HepG2 (cell line): Measurements from ENCODE around the gene RCC2. TPM values are rescaled to one million over a fixed set of nuclear protein-coding genes. Genes with fewer than 3 reads are reported as not detected.
A peak's percentile ranks its signal among the peaks of the same experiment; 100 is the strongest.
"Not testable (repeated sequence)": the region's sequence is repeated elsewhere in the genome, so short reads cannot be mapped to it uniquely, and the experiment has no call there.

Experiments
- ATAC-seq: fragments of 200-7000 bp; cut with Tn5 transposase; 3 replicates; pipeline ENCODE4 v1.9.1; 2020; ENCODE audit warnings: mild to moderate bottlenecking, moderate library complexity
- BruUV-seq: library from RNA; stranded (reverse); fragments of 400-500 nt; replicated peaks from 2 replicates; lab custom pipeline; 2021; lab: Mats Ljungman, UMichigan
- CTCF ChIA-PET: fragments of 300-600 bp; formaldehyde crosslinking; extraction: SDS; loops from one replicate; lab custom pipeline; 2021; ENCODE audit warnings: low total read pairs, inconsistent platforms, low intra/inter-chr PET ratio; lab: Yijun Ruan, JAX
- POLR2A ChIA-PET: fragments of 350-600 bp; sonication (Branson Sonifier 250); formaldehyde crosslinking; loops from one replicate; lab custom pipeline; 2020; ENCODE audit warnings: antibody characterized with exemption, inconsistent platforms; lab: Yijun Ruan, JAX
- DNase-seq: peaks from one replicate; pipeline ENCODE4 v3.0.0-alpha.2; 2015; ENCODE audit warnings: low spot score
- FAIRE-seq: peaks from 3 replicates; lab custom pipeline; 2011; peaks lifted over from hg19 to GRCh38; lab: Jason Lieb, UNC
- H2AFZ ChIP-seq: one replicate; pipeline ENCODE4 v1.6.1; 2011; ENCODE audit warnings: low read length, inconsistent platforms
- H3K27ac ChIP-seq: fragments of 300-600 bp; 3 replicates; pipeline ENCODE4 v1.8.0; 2011; ENCODE audit warnings: mixed run types, mild to moderate bottlenecking, mixed read lengths, low read length, inconsistent platforms; ENCODE audit not compliant: insufficient read depth; ENCODE audit errors: extremely low read length
- H3K27me3 ChIP-seq, 2 experiments: fragments of 200-600 bp in 1 of 2; 2 replicates in 1 of 2; 3 replicates in 1 of 2; pipeline versions ENCODE4 v1.6.0 to v1.8.0; 2011; ENCODE audit warnings: low read length in 2 of 2, mild to moderate bottlenecking in 2 of 2, moderate library complexity in 2 of 2, inconsistent platforms in 1 of 2; ENCODE audit not compliant: insufficient read depth in 2 of 2, control insufficient read depth in 1 of 2
- H3K36me3 ChIP-seq, 2 experiments: fragments of 200-600 bp in 1 of 2; replicated peaks in 1 of 2; 2 replicates in 1 of 2; 3 replicates in 1 of 2; pipeline versions ENCODE4 v1.5.1 to v1.8.0; 2011; ENCODE audit warnings: low read length in 2 of 2, inconsistent platforms in 1 of 2; ENCODE audit not compliant: insufficient read depth in 2 of 2, control insufficient read depth in 1 of 2
- H3K4me1 ChIP-seq: 2 replicates; pipeline ENCODE4 v1.5.1; 2012; ENCODE audit warnings: low read length, inconsistent platforms; ENCODE audit not compliant: insufficient read depth
- H3K4me2 ChIP-seq: 2 replicates; pipeline ENCODE4 v1.6.0; 2011; ENCODE audit warnings: low read depth, low read length, inconsistent platforms
- H3K4me3 ChIP-seq, 3 experiments: fragments of 200-600 bp in 1 of 3; sonication (generic), shearing (Covaris generic) in 1 of 3; replicated peaks in 1 of 3; 2 replicates each; pipeline ENCODE4 v1.5.1; 2011 to 2016; ENCODE audit warnings: low read length in 3 of 3, inconsistent platforms in 2 of 3, low read depth in 2 of 3, mild to moderate bottlenecking in 2 of 3, control low read depth in 1 of 3, mixed read lengths in 1 of 3; ENCODE audit not compliant: insufficient read depth in 1 of 3
- H3K79me2 ChIP-seq: one replicate; pipeline ENCODE4 v1.6.1; 2011; ENCODE audit warnings: low read length, inconsistent platforms; ENCODE audit not compliant: insufficient read depth
- H3K9ac ChIP-seq: 2 replicates; pipeline ENCODE4 v1.6.0; 2011; ENCODE audit warnings: mild to moderate bottlenecking, low read depth, low read length, inconsistent platforms; ENCODE audit not compliant: insufficient read depth
- H3K9me3 ChIP-seq: 2 replicates; pipeline ENCODE4 v1.5.1; 2012; ENCODE audit warnings: mild to moderate bottlenecking, low read length
- H4K20me1 ChIP-seq: 2 replicates; pipeline ENCODE4 v1.6.0; 2011; ENCODE audit warnings: inconsistent platforms, mild to moderate bottlenecking, low read length, moderate library complexity; ENCODE audit not compliant: insufficient read depth
- CEBPB ChIP-seq: IDR thresholded peaks from 2 replicates; pipeline ENCODE4 v1.6.1; 2011; ENCODE audit warnings: low read depth, low read length, improper control_type of control experiment, borderline replicate concordance
- CEBPG ChIP-seq: IDR thresholded peaks from 2 replicates; pipeline ENCODE4 v1.6.1; 2016
- FOSL2 ChIP-seq: sonication (generic); formaldehyde crosslinking; IDR thresholded peaks from 2 replicates; pipeline ENCODE4 v1.4.0; 2020; ENCODE audit warnings: missing genetic modification reagents
- REL ChIP-seq: sonication (generic); formaldehyde crosslinking; conservative IDR thresholded peaks from 2 replicates; pipeline ENCODE4 v1.8.0; 2022; ENCODE audit warnings: mild to moderate bottlenecking, missing genetic modification reagents, moderate library complexity
- ZNF138 ChIP-seq: sonication (generic); formaldehyde crosslinking; IDR thresholded peaks from 2 replicates; pipeline ENCODE4 v1.5.0; 2020; ENCODE audit warnings: mild to moderate bottlenecking, low read depth, missing genetic modification reagents
- ZNF550 ChIP-seq: sonication (generic); formaldehyde crosslinking; IDR thresholded peaks from 2 replicates; pipeline ENCODE4 v1.4.0; 2020; ENCODE audit warnings: mild to moderate bottlenecking, missing genetic modification reagents, borderline replicate concordance
- WGBS: methylation state at CpG from one replicate; pipeline ENCODE4 v1.1.6; 2017; ENCODE audit warnings: low lambda C conversion rate; 5-methylcytosine and 5-hydroxymethylcytosine counted together
- in situ Hi-C: cut with HindIII; loops from 2 replicates; pipeline ENCODE4 v1.10.0; 2017; ENCODE audit warnings: low pct_unique_long_range_greater_than_20kb; ENCODE audit not compliant: extremely low pct_ligation_motif_present
- intact Hi-C: fragments of 100-400 bp; cut with micrococcal nuclease; formaldehyde crosslinking; loops from one replicate; pipeline ENCODE4 v1.10.0; 2022; ENCODE audit not compliant: unreplicated experiment
- polyA plus RNA-seq, 8 experiments: library from polyadenylated mRNA; depleted of rRNA in 3 of 8; stranded (reverse) in 7 of 8; unstranded in 1 of 8; fragments of >200 nt; fragmentation: Illumina TruSeq in 4 of 8; extraction: Trizol in 4 of 8; gene quantifications; 2 replicates each; pipeline versions ENCODE4 v1.2.1 to v1.2.3, GENCODE V29; 2011 to 2016; ENCODE audit warnings: low read depth in 4 of 8, missing spikeins in 1 of 8, mixed read lengths in 1 of 8; ENCODE audit not compliant: insufficient read depth in 1 of 8
- total RNA-seq, 5 experiments: library from RNA; depleted of rRNA; stranded (reverse); fragments of >200 nt; fragmentation: Illumina TruSeq; extraction: Trizol; gene quantifications; 2 replicates each; pipeline ENCODE4 v1.2.3, GENCODE V29; 2016; ENCODE audit warnings: low read depth in 1 of 5

The RCC2 gene
- total and polyA plus RNA-seq, 2 of the 13 experiments (the other 11 are each of a cell fraction or from before 2014, with no cell fraction given): 20.5 to 55.8 TPM

DNA sequence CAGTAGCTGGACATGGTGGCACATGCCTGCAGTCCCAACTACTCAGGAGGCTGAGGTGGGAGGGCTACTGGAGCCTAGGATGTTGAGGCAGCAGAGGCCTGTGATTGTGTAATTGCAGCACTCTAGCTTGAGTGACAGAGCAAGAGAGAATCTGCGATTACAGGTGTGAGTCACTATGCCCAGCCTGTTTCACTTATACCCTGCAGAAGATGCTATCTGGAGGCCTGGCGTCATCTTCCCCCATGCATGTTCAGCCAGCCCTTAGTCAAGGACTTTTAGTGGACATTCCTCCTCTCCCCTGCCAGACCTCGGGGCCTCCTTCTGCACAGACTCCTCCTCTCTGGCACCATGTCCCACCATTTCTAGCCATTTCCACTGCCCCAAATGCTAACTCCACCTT is 36.3 kb upstream of the RCC2 start:
- TF ChIP-seq ZNF550 (CRISPR knock-in tag) (no peak), CEBPB (peak; percentile 66; the same call in 1 of the 2 replicates), REL (CRISPR knock-in tag) (no peak), ZNF138 (no peak), CEBPG (CRISPR knock-in tag) (0 out of 2 replicates have a peak, but pooled peaks have one; percentile 4), FOSL2 (CRISPR knock-in tag) (0 out of 2 replicates have a peak, but pooled peaks have one; percentile 26)
- ChIA-PET CTCF (no interaction called here), POLR2A (no interaction called here)
- no TSS peak for BruUV-seq
- H3K79me2 ChIP-seq: no peaks in the 10 kb centered on the region
- intact Hi-C loops: loop anchor here (5.0 kb wide), 1 partner anchor 58 kb away; no protein-coding TSS in a partner anchor
- H3K4me2 ChIP-seq: no peak overlapping the region
- H3K9ac ChIP-seq: no peak overlapping the region
- no peak overlapping the region for H3K4me3 ChIP-seq
- no peak for DNase-seq
- H3K4me1 ChIP-seq: peaks cover 10% of the 10 kb centered on the region; the same call in 1 of the 2 replicates
- no peaks in the 10 kb centered on the region for H3K36me3 ChIP-seq
- ATAC-seq: no peak; the same call in 2 of the 3 replicates
- no peaks in the 10 kb centered on the region; a peak in 1 of 5 replicates for H3K27me3 ChIP-seq
- 10% methylated on average over 2 of the region's 3 CpGs for WGBS
- FAIRE-seq: no peak
- H2AFZ ChIP-seq: no peak overlapping the region
- no peaks in the 10 kb centered on the region for H3K9me3 ChIP-seq
- H4K20me1 ChIP-seq: no peaks in the 10 kb centered on the region
- no peak overlapping the region for H3K27ac ChIP-seq
- in situ Hi-C loops: no loop called here

DNA sequence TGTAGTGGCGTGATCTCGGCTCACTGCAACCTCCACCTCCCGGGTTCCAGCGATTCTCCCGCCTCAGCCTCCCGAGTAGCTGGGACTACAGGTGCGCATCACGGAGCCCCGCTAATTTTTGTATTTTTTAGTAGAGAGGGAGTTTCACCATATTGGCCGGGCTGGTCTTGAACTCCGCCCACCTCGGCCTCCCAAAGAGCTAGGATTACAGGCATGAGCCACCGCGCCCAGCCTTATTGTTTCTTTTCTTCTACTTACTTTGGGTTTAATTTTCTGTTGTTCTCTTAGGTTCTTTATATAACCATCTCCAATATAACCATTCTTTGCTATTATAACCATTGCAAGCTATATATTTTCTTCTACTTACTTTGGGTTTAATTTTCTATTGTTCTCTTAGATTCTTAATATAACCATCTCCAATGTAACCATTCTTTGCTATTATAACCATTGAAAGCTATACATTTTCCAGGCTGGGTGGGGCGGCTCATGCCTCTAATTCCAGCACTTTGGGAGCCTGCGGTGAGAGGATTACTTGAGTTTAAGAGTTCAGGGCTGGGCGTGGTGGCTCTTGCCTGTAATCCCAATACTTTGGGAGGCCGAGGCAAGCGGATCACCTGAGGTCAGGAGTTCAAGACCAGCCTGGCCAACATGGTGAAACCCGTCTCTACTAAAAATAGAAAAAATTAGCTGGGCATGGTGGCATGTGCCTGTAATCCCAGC is 35.5 kb upstream of the RCC2 start:
- H3K27ac ChIP-seq, H3K9ac ChIP-seq, H3K4me2 ChIP-seq, H3K79me2 ChIP-seq, CTCF ChIA-PET, ATAC-seq, H3K27me3 ChIP-seq, H3K36me3 ChIP-seq, POLR2A ChIA-PET, DNase-seq, H3K4me3 ChIP-seq, H4K20me1 ChIP-seq, FAIRE-seq, BruUV-seq, in situ Hi-C loops, H3K9me3 ChIP-seq, H2AFZ ChIP-seq: not testable (repeated sequence)
- H3K4me1 ChIP-seq: peaks cover 10% of the 10 kb centered on the region; the same call in 1 of the 2 replicates
- intact Hi-C loops: loop anchor here (5.0 kb wide), 1 partner anchor 58 kb away; no protein-coding TSS in a partner anchor
- 70% methylated on average over 20 of the region's 20 CpGs for WGBS
